HuH-7.5 (cell line): ENCODE data around the gene C1orf185.
"Not testable (repeated sequence)": the region's sequence is repeated elsewhere in the genome, so short reads cannot be mapped to it uniquely, and the experiment has no call there.

ENCODE experiments used
- DNase-seq: peaks from one replicate; pipeline ENCODE4 v3.0.0; 2011; ENCODE audit warnings: low spot score

Gene C1orf185

DNA sequence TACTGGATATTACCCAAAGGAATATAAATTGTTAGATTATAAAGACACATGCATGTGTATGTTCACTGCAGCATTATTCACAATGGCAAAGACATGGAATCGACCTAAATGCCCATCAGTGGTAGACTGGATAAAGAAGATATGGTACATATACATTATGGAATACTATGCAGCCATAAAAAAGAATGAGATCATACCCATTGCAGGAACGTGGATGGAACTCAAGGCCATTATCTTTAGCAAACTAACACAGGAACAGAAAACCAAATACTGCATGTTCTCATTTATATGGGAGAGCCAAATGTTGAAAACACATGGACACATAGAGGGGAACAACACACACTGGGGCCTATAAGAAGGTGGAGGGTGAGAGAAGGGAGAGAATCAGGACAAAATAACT is 35.7 kb downstream of the C1orf185 start:
- not testable (repeated sequence) for DNase-seq

DNA sequence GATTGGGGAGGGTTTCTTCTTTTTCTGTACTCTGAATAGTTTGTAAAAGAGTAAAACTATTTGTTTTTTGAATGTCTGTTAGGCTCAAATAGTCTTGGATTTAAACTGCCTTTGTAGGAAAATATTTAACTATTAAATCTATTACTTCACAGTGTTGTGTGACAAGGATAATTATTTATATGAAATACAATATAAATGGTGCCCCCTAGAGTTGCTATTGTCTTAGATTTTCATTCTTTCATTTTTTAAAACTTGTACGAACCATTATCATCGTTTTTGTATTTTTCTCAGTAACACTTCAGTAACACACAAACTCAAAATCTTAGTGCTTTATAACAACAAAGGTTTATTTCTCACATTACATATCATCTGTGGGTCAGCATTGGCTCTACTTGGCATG is 37.4 kb downstream of the C1orf185 start:
- no peak for DNase-seq

- DNase-seq: no peak
Measured at GRCh38 chr1:51147394-51147793, 45.4 kb downstream of the C1orf185 start.

DNA sequence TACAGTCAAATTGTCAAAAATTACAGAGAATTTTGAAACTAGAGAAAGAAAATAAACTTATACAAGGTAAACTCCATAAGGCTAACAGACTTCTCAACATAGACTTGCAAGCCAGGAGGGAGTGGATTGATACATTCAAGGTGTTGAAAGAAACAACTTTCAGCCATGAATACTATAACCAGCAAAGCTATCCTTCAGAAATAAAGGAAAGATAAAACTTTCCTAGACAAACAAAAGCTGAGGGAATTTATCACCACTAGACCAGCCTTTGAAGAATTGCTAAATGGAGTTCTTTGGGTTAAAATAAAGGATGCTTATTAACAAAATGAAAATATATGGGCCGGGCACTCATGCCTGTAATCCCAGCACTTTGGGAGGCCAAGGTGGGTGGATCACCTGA is 52.7 kb downstream of the C1orf185 start:
- DNase-seq: no peak

DNA sequence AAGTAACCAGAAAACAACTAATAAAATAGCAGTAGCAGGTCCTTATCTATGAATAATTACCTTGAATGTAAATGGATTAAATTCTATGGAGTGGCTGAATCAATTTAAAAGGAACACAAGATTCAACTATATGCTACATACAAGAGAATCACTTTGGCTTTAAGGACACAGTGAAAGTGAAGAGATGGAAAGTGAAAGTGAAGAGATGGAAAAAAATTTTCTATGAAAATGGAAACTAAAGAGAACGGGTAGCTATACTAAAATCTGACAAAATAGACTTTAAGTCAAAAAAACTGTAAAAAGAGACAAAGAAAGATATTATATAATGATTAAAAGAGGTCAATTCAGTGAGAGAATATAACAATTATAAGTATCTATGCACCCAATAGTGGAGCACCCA is 54.7 kb downstream of the C1orf185 start:
- DNase-seq: no peak

GRCh38 chr1:51157395-51157794 is 55.4 kb downstream of the C1orf185 start:
- no peak for DNase-seq

GRCh38 chr1:51158263-51158662 is 56.2 kb downstream of the C1orf185 start:
- no peak for DNase-seq

- not testable (repeated sequence) for DNase-seq
Measured at GRCh38 chr1:51162560-51162959, 60.5 kb downstream of the C1orf185 start.

DNA sequence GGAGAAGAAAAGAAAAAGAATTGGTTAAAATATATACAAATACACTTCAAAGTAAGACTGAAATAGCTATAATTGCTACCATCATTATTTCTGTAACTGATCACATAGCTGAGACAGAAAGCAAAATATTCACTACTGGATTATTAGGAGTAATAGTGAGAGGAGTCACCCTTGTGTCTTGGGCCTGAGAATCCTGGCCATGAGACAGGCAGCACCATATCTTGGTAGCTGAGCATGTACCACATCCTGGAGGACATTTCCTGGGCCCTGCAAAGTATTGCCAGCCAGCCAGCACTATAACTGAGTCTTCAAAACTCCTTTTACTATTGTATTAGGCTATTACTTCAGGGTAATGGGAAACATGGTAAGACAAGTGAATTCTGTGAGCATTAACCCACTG is 63.5 kb downstream of the C1orf185 start:
- DNase-seq: no peak

- DNase-seq: no peak
Measured at GRCh38 chr1:51168266-51168845, 66.3 kb downstream of the C1orf185 start.

DNA sequence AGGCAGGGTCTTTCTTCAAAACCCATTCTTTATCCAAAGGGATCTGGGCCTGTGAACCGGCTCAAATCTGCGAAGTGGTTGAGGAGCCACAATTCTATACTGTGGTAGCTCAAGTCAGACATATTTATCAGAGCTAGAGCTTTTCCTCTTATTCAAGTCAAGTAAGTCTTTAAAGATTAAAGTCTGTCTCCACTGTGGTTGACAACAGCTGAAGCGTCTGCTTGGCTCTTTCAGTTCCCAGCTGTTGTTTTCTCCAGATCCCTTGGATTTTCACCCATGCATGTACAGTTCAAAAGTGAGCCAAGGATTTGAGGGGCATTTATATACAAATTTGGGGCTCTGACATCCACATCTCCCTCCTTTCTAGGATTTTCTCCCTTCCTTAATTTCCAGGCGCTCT is 66.9 kb downstream of the C1orf185 start:
- no peak for DNase-seq

- DNase-seq: peak; percentile 19
Measured at GRCh38 chr1:51170342-51170741, 68.3 kb downstream of the C1orf185 start.

GRCh38 chr1:51172811-51173210 is 70.8 kb downstream of the C1orf185 start:
- no peak for DNase-seq

GRCh38 chr1:51175278-51175677 is 73.2 kb downstream of the C1orf185 start:
- DNase-seq: no peak

GRCh38 chr1:51177988-51178387 is 76.0 kb downstream of the C1orf185 start:
- DNase-seq: not testable (repeated sequence)

GRCh38 chr1:51188230-51188629 is 86.2 kb downstream of the C1orf185 start:
- no peak for DNase-seq

GRCh38 chr1:51189421-51190073 is 87.5 kb downstream of the C1orf185 start:
- DNase-seq: peak; percentile 42

DNA sequence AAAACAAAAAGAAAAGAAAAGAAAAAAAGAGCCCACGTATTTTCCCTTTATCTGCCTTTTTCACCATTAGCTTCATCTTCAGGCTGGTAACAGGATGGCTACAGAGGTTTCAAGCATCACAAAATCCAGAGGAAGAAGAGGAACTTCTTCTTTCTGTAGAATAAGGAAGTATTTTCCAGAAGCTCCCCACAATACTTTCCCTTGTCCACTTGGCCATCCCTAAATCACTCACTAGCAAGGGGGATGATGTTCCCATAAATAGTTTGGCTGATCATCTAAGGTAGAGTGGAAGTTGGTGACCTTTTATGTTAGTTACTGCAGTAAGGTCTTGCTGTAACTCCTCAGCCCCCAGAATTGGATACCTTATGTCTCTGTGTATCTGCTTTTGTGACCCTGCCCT is 88.9 kb downstream of the C1orf185 start:
- no peak for DNase-seq

DNA sequence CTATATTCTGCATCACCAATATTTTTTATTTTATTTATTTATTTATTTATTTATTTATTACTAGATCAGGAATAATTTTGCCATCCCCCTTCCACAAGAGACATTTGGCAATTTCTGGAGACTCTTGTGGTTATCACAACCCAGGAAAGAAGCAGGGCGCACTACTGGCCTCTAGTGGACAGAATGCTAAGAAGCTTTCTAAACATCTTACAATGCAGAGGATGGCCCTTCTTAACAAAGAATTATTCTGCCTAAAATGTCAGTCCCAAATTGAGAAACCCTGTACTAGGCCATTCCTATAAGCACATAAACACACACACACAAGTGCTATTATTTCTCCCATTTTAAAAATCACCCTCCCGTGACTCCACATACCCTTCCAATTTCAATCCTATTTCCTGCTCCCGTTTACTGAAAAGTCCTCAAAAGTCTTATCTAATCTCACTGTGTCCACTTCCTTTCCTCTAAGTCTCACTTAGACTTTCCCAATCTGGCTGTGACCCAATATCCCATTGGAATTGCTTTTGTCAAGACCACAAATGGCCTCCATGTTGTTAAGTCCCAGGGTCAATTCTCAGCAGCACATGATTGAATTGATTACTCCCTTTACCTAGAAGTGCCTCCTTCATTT is 90.3 kb downstream of the C1orf185 start:
- DNase-seq: peak; percentile 13

- DNase-seq: no peak
Measured at GRCh38 chr1:51193564-51193963, 91.5 kb downstream of the C1orf185 start.
